Stomach (tissue), 4 donors: Measurements from ENCODE around the gene SSTR3.

Experiments
- POLR2A ChIP-seq, 4 donors: fragments of 450-650 bp; IDR thresholded peaks; one replicate each; pipeline ENCODE4 v1.6.1; 2016; ENCODE audit warnings: antibody characterized with exemption in 4 of 4, control low read depth in 2 of 4, mild to moderate bottlenecking in 1 of 4, moderate library complexity in 1 of 4
- POLR2AphosphoS5 ChIP-seq, 3 donors: sonication (generic); formaldehyde crosslinking; IDR thresholded peaks; one replicate each; pipeline ENCODE4 v1.6.1; 2016; ENCODE audit warnings: antibody characterized with exemption in 3 of 3
- TF ChIP-seq, protein P1 (sequence below), 7 experiments: fragments of 450-650 bp in 4 of 7; fragments of 200-600 bp in 3 of 7; sonication (generic) in 3 of 7; IDR thresholded peaks; one replicate each; pipeline ENCODE4 v1.5.1; 2016 to 2019; ENCODE audit warnings: antibody characterized with exemption in 7 of 7, control low read depth in 2 of 7, mild to moderate bottlenecking in 1 of 7

DNA sequence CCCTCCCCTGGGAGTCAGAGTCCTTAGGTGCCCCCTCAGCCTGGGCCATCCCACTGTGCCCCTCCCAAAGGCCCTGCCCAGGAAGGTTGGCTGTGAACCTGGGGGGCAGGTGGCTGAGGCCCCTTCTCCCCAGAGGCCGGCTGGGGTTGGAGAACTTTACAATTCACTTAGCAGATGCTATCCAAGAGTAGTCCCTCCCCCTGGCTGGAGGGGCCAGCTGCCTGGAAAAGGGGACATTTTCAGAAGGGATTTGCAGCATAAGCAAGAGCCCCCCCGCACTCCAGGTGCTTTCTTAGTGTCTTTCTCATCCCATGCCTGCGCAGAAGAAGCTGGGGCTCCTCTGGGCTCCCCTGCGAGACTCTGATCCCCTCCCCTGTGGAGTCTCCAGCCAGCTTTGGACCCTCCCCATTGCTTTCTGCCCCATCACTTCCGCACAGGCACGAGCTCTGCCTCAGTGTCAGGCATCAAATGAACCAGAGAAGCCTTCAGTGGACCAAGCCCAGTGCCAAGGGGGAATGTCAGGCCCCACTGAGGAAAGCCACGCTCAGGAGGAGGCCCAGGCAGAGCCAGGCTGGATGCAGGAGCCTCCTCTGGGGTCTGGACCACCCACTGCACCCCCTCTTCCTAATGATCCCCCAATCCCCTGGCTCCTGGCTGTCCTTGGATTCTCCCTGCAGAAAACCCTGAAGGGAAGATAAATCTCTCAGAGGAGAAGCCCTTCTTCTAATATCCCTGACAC, 3.7 kb downstream of the SSTR3 start:
- TF ChIP-seq, protein P1, sequence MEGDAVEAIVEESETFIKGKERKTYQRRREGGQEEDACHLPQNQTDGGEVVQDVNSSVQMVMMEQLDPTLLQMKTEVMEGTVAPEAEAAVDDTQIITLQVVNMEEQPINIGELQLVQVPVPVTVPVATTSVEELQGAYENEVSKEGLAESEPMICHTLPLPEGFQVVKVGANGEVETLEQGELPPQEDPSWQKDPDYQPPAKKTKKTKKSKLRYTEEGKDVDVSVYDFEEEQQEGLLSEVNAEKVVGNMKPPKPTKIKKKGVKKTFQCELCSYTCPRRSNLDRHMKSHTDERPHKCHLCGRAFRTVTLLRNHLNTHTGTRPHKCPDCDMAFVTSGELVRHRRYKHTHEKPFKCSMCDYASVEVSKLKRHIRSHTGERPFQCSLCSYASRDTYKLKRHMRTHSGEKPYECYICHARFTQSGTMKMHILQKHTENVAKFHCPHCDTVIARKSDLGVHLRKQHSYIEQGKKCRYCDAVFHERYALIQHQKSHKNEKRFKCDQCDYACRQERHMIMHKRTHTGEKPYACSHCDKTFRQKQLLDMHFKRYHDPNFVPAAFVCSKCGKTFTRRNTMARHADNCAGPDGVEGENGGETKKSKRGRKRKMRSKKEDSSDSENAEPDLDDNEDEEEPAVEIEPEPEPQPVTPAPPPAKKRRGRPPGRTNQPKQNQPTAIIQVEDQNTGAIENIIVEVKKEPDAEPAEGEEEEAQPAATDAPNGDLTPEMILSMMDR (IDR thresholded peaks at IDR 0.05): no peak
- TF ChIP-seq POLR2AphosphoS5 (IDR thresholded peaks at IDR 0.05): no peak
- no peak for TF ChIP-seq POLR2A (IDR thresholded peaks at IDR 0.05)
